GM12891 (cell line): ENCODE measurements around the gene BRSK2.

Experiments
- PAX5 ChIP-seq: IDR thresholded peaks from 2 replicates; pipeline ENCODE4 v1.6.1; 2011; ENCODE audit warnings: low read length, moderate library complexity, mild to moderate bottlenecking; ENCODE audit not compliant: insufficient read depth, severe bottlenecking
- POLR2A ChIP-seq: IDR thresholded peaks from 2 replicates; pipeline ENCODE4 v1.6.1; 2011; ENCODE audit warnings: low read depth, low read length, control low read depth
- POLR2AphosphoS5 ChIP-seq: IDR thresholded peaks from 2 replicates; pipeline ENCODE4 v1.6.1; 2011; ENCODE audit warnings: low read depth, low read length, control low read depth
- POU2F2 ChIP-seq: IDR thresholded peaks from 2 replicates; pipeline ENCODE4 v1.6.1; 2011; ENCODE audit warnings: low read depth, mild to moderate bottlenecking, control low read depth, low read length, moderate library complexity
- TAF1 ChIP-seq: IDR thresholded peaks from 2 replicates; pipeline ENCODE4 v1.6.1; 2011; ENCODE audit warnings: low read depth, low read length, control low read depth

DNA sequence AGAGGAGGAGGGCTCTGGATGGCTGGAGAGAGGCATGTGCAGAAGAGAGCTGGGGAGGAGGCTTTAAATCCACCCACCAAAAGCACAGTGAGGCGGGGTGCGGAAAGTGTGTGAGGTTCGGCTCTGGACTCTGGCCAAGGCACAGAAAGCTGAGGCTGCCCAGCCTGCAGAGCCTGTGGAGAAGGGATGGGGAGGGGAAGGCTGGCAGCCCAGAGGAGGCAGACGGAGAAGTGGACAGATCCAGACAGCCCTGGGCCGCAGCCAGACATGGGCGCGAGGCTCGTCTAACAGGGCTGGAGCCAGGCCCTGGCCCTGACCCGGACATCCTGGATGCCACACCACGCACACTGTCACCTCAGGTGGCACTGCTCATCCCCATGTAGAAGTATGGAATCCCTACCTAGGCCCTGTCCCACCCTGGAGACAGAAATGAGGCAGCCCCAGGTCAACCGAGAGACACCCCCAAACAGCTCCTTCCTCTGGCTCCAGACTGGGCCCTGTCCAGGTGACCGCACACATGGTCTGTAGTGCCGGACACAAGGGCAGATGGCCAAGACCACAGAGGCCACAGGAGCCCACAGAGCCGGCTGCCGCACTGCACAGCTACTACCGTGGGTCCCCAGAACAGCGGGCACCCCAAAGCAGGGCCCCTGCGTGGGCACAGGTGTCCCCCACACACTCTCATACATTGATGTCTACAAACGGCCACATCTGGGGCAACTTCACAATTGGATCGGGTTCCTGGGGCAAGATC is 113.4 kb downstream of the BRSK2 start:
- TF ChIP-seq POLR2A, result no peak
- TF ChIP-seq PAX5, result no peak
- TF ChIP-seq TAF1, result no peak
- TF ChIP-seq POLR2AphosphoS5, result no peak
- TF ChIP-seq POU2F2, result no peak
